Muscle of arm (tissue), 12 donors: ENCODE data around the gene FAM171A2. TPM values are rescaled to one million over a fixed set of nuclear protein-coding genes. Genes with fewer than 3 reads are reported as not detected.

Experiments
- DNase-seq: peaks from one replicate; pipeline ENCODE4 v3.0.0-alpha.2; 2013
- polyA plus RNA-seq, 12 donors: library from polyadenylated mRNA; unstranded; fragments of 120-200 nt; gene quantifications; one replicate each; pipeline ENCODE4 v1.2.1, GENCODE V29; 2013; ENCODE audit not compliant: insufficient read length in 12 of 12

Gene FAM171A2
- polyA plus RNA-seq, 12 donors = 34.7 to 120 (median 69.4) TPM; not detected in 1

GRCh38 chr17:44362949-44363612, 572 bp downstream of the FAM171A2 start:
- DNase-seq = no peak

GRCh38 chr17:44362459-44362948, 1.1 kb downstream of the FAM171A2 start:
- no peak for DNase-seq

- no peak for DNase-seq
These were observed 2.1 kb downstream of the FAM171A2 start for GRCh38 chr17:44361292-44362260.

- DNase-seq = no peak
These were observed 2.8 kb downstream of the FAM171A2 start for GRCh38 chr17:44360826-44361225.

- no peak for DNase-seq
These were observed 3.5 kb downstream of the FAM171A2 start for GRCh38 chr17:44360144-44360533.

- no peak for DNase-seq
These were observed 4.1 kb downstream of the FAM171A2 start for GRCh38 chr17:44359458-44360143.

GRCh38 chr17:44359006-44359405, 4.6 kb downstream of the FAM171A2 start:
- no peak for DNase-seq

- no peak for DNase-seq
These were observed 5.6 kb downstream of the FAM171A2 start for GRCh38 chr17:44358066-44358465.

- no peak for DNase-seq
These were observed 7.4 kb downstream of the FAM171A2 start for GRCh38 chr17:44356241-44356640.

- DNase-seq = no peak
These were observed 8.0 kb downstream of the FAM171A2 start for GRCh38 chr17:44355642-44356099.

- DNase-seq = no peak
These were observed 8.8 kb downstream of the FAM171A2 start for GRCh38 chr17:44354582-44355561.

GRCh38 chr17:44353672-44354331, 9.9 kb downstream of the FAM171A2 start:
- no peak for DNase-seq

GRCh38 chr17:44352828-44353671, 10.6 kb downstream of the FAM171A2 start:
- no peak for DNase-seq

- no peak for DNase-seq
These were observed 11.5 kb downstream of the FAM171A2 start for GRCh38 chr17:44351961-44352827.

- no peak for DNase-seq
These were observed 12.2 kb downstream of the FAM171A2 start for GRCh38 chr17:44351464-44351863.

- DNase-seq = no peak
These were observed 12.9 kb downstream of the FAM171A2 start for GRCh38 chr17:44350733-44351226.

GRCh38 chr17:44349553-44350070, 14.0 kb downstream of the FAM171A2 start:
- no peak for DNase-seq

GRCh38 chr17:44348988-44349364, 14.7 kb downstream of the FAM171A2 start:
- DNase-seq = no peak
